Stimulated activated CD8-positive, alpha-beta memory T cell treated with anti-CD3 and anti-CD28 coated beads, Interleukin-2, amount 100 ng/mL, for 48 hours (primary cell): ENCODE measurements around the gene SZT2.
"Not testable (repeated sequence)": the region's sequence is repeated elsewhere in the genome, so short reads cannot be mapped to it uniquely, and the experiment has no call there.

Experiments
- DNase-seq, 2 donors: peaks; one replicate each; pipeline ENCODE4 v3.0.0-alpha.2; 2020; ENCODE audit warnings: low read depth in 2 of 2

Gene SZT2

GRCh38 chr1:43491061-43491460, 101.4 kb downstream of the SZT2 start:
- DNase-seq: no peak

DNA sequence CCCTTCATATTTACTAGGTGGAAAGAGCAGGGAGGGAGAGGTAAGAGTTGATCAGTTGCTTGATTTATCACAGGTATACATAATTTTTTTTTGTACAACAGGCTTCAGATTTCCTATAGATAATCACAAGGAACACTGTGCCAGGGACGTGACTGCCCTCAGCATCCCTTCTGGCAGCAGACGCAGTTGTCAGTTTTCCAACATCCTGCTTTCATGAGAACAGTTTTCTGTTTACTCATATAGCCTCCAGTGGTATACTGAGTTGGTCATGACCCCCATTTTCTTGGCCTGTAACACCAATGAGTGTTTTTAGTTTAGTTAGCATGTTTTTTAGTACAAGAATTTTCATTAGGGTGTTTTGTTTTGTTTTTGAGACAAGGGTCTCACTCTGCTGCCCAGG, 103.1 kb downstream of the SZT2 start:
- DNase-seq: no peak

GRCh38 chr1:43493661-43494450, 104.2 kb downstream of the SZT2 start:
- no peak for DNase-seq

DNA sequence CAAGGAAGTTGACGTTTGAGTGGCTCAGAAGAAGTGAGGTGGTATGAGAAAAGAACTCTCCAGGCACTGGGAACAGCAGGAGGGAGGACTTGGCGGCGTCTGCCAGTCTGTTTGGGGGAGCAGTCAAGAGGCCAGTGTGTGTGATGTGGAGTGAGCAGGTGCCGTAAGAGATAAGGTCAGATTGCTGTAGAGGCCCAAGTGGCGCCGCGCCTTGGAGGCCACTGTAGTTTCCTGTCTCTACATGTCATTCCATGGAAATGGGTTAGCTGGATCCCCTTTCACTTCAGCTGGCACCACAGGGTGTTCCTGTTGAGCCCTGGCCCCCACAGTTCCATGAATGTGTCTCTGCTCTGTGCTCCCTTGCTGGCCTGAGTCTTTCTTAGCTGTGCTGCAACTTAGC, 105.5 kb downstream of the SZT2 start:
- DNase-seq: no peak

GRCh38 chr1:43499898-43500297, 110.2 kb downstream of the SZT2 start:
- no peak for DNase-seq

GRCh38 chr1:43501806-43502205, 112.1 kb downstream of the SZT2 start:
- DNase-seq: not testable (repeated sequence)

DNA sequence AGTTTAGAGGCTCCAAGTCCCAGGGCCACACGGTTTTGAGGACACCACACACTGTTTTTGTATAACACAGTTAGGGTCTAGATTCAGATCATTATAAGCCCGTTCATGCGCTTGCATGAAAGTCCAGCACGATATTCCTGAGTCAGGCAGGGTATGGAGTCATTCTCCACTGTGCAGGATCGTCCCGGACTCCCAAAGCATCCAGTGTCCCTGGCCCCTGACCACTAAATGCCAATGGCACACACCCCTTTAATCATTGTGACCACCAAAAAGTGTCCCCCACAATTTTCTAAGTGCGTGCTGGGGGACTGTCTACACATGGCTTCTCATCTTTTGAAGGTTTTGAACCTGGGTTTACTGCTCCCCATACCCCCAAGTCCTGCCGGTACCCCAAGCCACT, 113.8 kb downstream of the SZT2 start:
- DNase-seq: no peak
